WTC11 (cell line): Measurements from ENCODE around the gene IFNA5. TPM values are rescaled to one million over a fixed set of nuclear protein-coding genes. Genes with fewer than 3 reads are reported as not detected.

ENCODE experiments used
- CREM ChIP-seq: sonication (generic); formaldehyde crosslinking; IDR thresholded peaks from 2 replicates; pipeline ENCODE4 v1.8.1; 2022; ENCODE audit warnings: mild to moderate bottlenecking, missing genetic modification reagents, moderate library complexity
- CTCF ChIP-seq: fragments of 200-600 bp; IDR thresholded peaks from 2 replicates; pipeline ENCODE4 v1.8.0; 2022; ENCODE audit warnings: antibody characterized with exemption
- FOXP4 ChIP-seq: sonication (generic); formaldehyde crosslinking; IDR thresholded peaks from 2 replicates; pipeline ENCODE4 v1.8.0; 2022; ENCODE audit warnings: mild to moderate bottlenecking, missing genetic modification reagents
- GRHL2 ChIP-seq: fragments of 250-450 bp; sonication (Bioruptor Pico); IDR thresholded peaks from 2 replicates; pipeline ENCODE4 v1.8.0; 2022; ENCODE audit warnings: mild to moderate bottlenecking, moderate library complexity; ENCODE audit not compliant: insufficient replicate concordance, severe bottlenecking
- HMGXB4 ChIP-seq: sonication (generic); formaldehyde crosslinking; IDR thresholded peaks from 2 replicates; pipeline ENCODE4 v1.8.1; 2023; ENCODE audit warnings: mild to moderate bottlenecking, moderate library complexity, missing genetic modification reagents
- JAZF1 ChIP-seq: fragments of 250-450 bp; sonication (Bioruptor Pico); IDR thresholded peaks from 2 replicates; pipeline ENCODE4 v1.9.0; 2021; ENCODE audit warnings: moderate library complexity, mild to moderate bottlenecking, inconsistent platforms
- MXD4 ChIP-seq: fragments of 250-450 bp; sonication (Bioruptor Pico); IDR thresholded peaks from 2 replicates; pipeline ENCODE4 v1.8.0; 2021; ENCODE audit warnings: mild to moderate bottlenecking, moderate library complexity, borderline replicate concordance
- MYBL2 ChIP-seq: sonication (generic); formaldehyde crosslinking; IDR thresholded peaks from 2 replicates; pipeline ENCODE4 v1.8.1; 2023; ENCODE audit warnings: mild to moderate bottlenecking, moderate library complexity, missing genetic modification reagents
- NFATC4 ChIP-seq: fragments of 250-450 bp; sonication (Bioruptor Pico); IDR thresholded peaks from 2 replicates; pipeline ENCODE4 v1.9.0; 2021; ENCODE audit warnings: mild to moderate bottlenecking
- NFE2L1 ChIP-seq: sonication (generic); formaldehyde crosslinking; IDR thresholded peaks from 2 replicates; pipeline ENCODE4 v1.8.1; 2023; ENCODE audit warnings: missing genetic modification reagents
- NFYB ChIP-seq: sonication (generic); formaldehyde crosslinking; conservative IDR thresholded peaks from 2 replicates; pipeline ENCODE4 v1.8.0; 2022; ENCODE audit warnings: low read depth, missing genetic modification reagents
- NR3C1 ChIP-seq: sonication (generic); formaldehyde crosslinking; conservative IDR thresholded peaks from 2 replicates; pipeline ENCODE4 v1.8.1; 2023; ENCODE audit warnings: low read depth, mild to moderate bottlenecking, missing genetic modification reagents
- OVOL2 ChIP-seq: fragments of 250-450 bp; sonication (Bioruptor Pico); IDR thresholded peaks from 2 replicates; pipeline ENCODE4 v1.9.0; 2021; ENCODE audit warnings: mild to moderate bottlenecking, borderline replicate concordance
- PREB ChIP-seq: sonication (generic); formaldehyde crosslinking; IDR thresholded peaks from 2 replicates; pipeline ENCODE4 v1.8.1; 2022; ENCODE audit warnings: mild to moderate bottlenecking, missing genetic modification reagents, moderate library complexity, borderline replicate concordance
- RELA ChIP-seq: sonication (generic); formaldehyde crosslinking; IDR thresholded peaks from 2 replicates; pipeline ENCODE4 v1.8.1; 2022; ENCODE audit warnings: missing genetic modification reagents, mild to moderate bottlenecking, borderline replicate concordance
- SMAD3 ChIP-seq: sonication (generic); formaldehyde crosslinking; IDR thresholded peaks from 2 replicates; pipeline ENCODE4 v1.8.0; 2022; ENCODE audit warnings: missing genetic modification reagents, mild to moderate bottlenecking, borderline replicate concordance
- SMAD4 ChIP-seq: sonication (generic); formaldehyde crosslinking; IDR thresholded peaks from 2 replicates; pipeline ENCODE4 v1.8.0; 2022; ENCODE audit warnings: mild to moderate bottlenecking, missing genetic modification reagents
- SP1 ChIP-seq: sonication (generic); formaldehyde crosslinking; conservative IDR thresholded peaks from 2 replicates; pipeline ENCODE4 v1.8.1; 2022; ENCODE audit warnings: missing genetic modification reagents
- TEAD1 ChIP-seq: sonication (generic); formaldehyde crosslinking; IDR thresholded peaks from 2 replicates; pipeline ENCODE4 v1.8.0; 2022; ENCODE audit warnings: mild to moderate bottlenecking, missing genetic modification reagents
- TP53 ChIP-seq: sonication (generic); formaldehyde crosslinking; IDR thresholded peaks from 2 replicates; pipeline ENCODE4 v1.8.1; 2023; ENCODE audit warnings: mild to moderate bottlenecking, missing genetic modification reagents
- USF2 ChIP-seq: sonication (generic); formaldehyde crosslinking; IDR thresholded peaks from 2 replicates; pipeline ENCODE4 v1.8.1; 2023; ENCODE audit warnings: mild to moderate bottlenecking, missing genetic modification reagents, moderate library complexity
- ZBTB21 ChIP-seq: sonication (generic); formaldehyde crosslinking; IDR thresholded peaks from 2 replicates; pipeline ENCODE4 v1.8.1; 2023; ENCODE audit warnings: mild to moderate bottlenecking, missing genetic modification reagents, borderline replicate concordance
- ZNF121 ChIP-seq: sonication (generic); formaldehyde crosslinking; IDR thresholded peaks from 2 replicates; pipeline ENCODE4 v1.8.0; 2023; ENCODE audit warnings: missing genetic modification reagents
- ZNF281 ChIP-seq: sonication (generic); formaldehyde crosslinking; IDR thresholded peaks from 2 replicates; pipeline ENCODE4 v1.8.0; 2023; ENCODE audit warnings: mild to moderate bottlenecking, missing genetic modification reagents
- ZNF317 ChIP-seq: sonication (generic); formaldehyde crosslinking; IDR thresholded peaks from 2 replicates; pipeline ENCODE4 v1.8.1; 2023; ENCODE audit warnings: low read depth, mild to moderate bottlenecking, moderate library complexity, missing genetic modification reagents, borderline replicate concordance
- ZNF396 ChIP-seq: fragments of 250-450 bp; sonication (Bioruptor Pico); IDR thresholded peaks from 2 replicates; pipeline ENCODE4 v1.8.0; 2021; ENCODE audit warnings: mild to moderate bottlenecking, moderate library complexity, borderline replicate concordance
- total RNA-seq: library from RNA; stranded (reverse); gene quantifications from 3 replicates; pipeline ENCODE4 v1.2.3, GENCODE V29; 2021

The IFNA5 gene
- total RNA-seq, 1 experiment from 2014 or later: not detected

GRCh38 chr9:21334701-21335632 lies 29.9 kb upstream of the IFNA5 start, which contains the start of gene KLHL9 (continued):
- no peak for TF ChIP-seq CTCF
- TF ChIP-seq FOXP4 (CRISPR knock-in tag): no peak
- TF ChIP-seq NFE2L1 (CRISPR knock-in tag): no peak
- TF ChIP-seq USF2 (CRISPR knock-in tag): no peak; the same call in 1 of the 2 replicates
- TF ChIP-seq SMAD4: no peak
- TF ChIP-seq NFYB (CRISPR knock-in tag): no peak
- TF ChIP-seq TEAD1 (CRISPR knock-in tag): no peak
- no peak for TF ChIP-seq MXD4 (CRISPR knock-in tag)
- peak; percentile 75 for TF ChIP-seq TP53 (CRISPR knock-in tag)
- TF ChIP-seq OVOL2 (CRISPR knock-in tag): no peak
- TF ChIP-seq JAZF1 (CRISPR knock-in tag): no peak
- no peak for TF ChIP-seq PREB (CRISPR knock-in tag)
- TF ChIP-seq ZNF281 (CRISPR knock-in tag): no peak
- no peak; the same call in 1 of the 2 replicates for TF ChIP-seq SP1
- 0 out of 2 replicates have a peak, but pooled peaks have one; percentile 41 for TF ChIP-seq MYBL2 (CRISPR knock-in tag)
- no peak for TF ChIP-seq ZNF317
- TF ChIP-seq GRHL2 (CRISPR knock-in tag): no peak
- 0 out of 2 replicates have a peak, but pooled peaks have one; percentile 57 for TF ChIP-seq SMAD3 (CRISPR knock-in tag)
- TF ChIP-seq ZNF396 (CRISPR knock-in tag): no peak
- no peak for TF ChIP-seq CREM
- no peak for TF ChIP-seq NR3C1
- no peak for TF ChIP-seq NFATC4 (CRISPR knock-in tag)
- no peak for TF ChIP-seq ZBTB21
- no peak for TF ChIP-seq HMGXB4 (CRISPR knock-in tag)
- TF ChIP-seq ZNF121 (CRISPR knock-in tag): no peak
- no peak for TF ChIP-seq RELA (CRISPR knock-in tag)
